Measurements from ENCODE around the gene TGFBR3.

Gene TGFBR3

GRCh38 chr1:91745640-91746373 lies 140.1 kb downstream of the TGFBR3 start:
- peaks cover 2% of the 10 kb centered on the region for H3K9me3 ChIP-seq (ENCODE audit: severe bottlenecking)
- no peaks in the 10 kb centered on the region for H3K36me3 ChIP-seq (ENCODE audit: low read depth)
- H3K27ac ChIP-seq (ENCODE audit: poor library complexity, severe bottlenecking), result no peak overlapping the region
- peak; percentile 57; the same call in 1 of the 3 replicates for ATAC-seq (ENCODE audit: low read depth)
- DNase-seq (ENCODE audit: low spot score), result no peak
- H3K4me1 ChIP-seq (ENCODE audit: insufficient read depth, poor library complexity, severe bottlenecking), result peaks cover 15% of the 10 kb centered on the region
- TF ChIP-seq CTCF (IDR thresholded peaks at IDR 0.05; ENCODE audit: poor library complexity, severe bottlenecking), result no peak
- H3K4me3 ChIP-seq (ENCODE audit: severe bottlenecking), result no peak overlapping the region
- no peaks in the 10 kb centered on the region for H3K27me3 ChIP-seq (ENCODE audit: insufficient read depth, poor library complexity, severe bottlenecking)

- Histone ChIP-seq H3K27me3 (ENCODE audit: insufficient read depth, poor library complexity, severe bottlenecking) (no peaks in the 10 kb centered on the region), H3K9me3 (ENCODE audit: severe bottlenecking) (peaks cover 2% of the 10 kb centered on the region), H3K27ac (ENCODE audit: poor library complexity, severe bottlenecking) (no peak overlapping the region), H3K4me1 (ENCODE audit: insufficient read depth, poor library complexity, severe bottlenecking) (peaks cover 15% of the 10 kb centered on the region), H3K4me3 (ENCODE audit: severe bottlenecking) (no peak overlapping the region), H3K36me3 (ENCODE audit: low read depth) (no peaks in the 10 kb centered on the region)
- ATAC-seq (ENCODE audit: low read depth) (no peak), DNase-seq (ENCODE audit: low spot score) (no peak)
- no peak for TF ChIP-seq CTCF (IDR thresholded peaks at IDR 0.05; ENCODE audit: poor library complexity, severe bottlenecking)
Measured at GRCh38 chr1:91744953-91745639, 140.9 kb downstream of the TGFBR3 start.

- ATAC-seq (ENCODE audit: low read depth), result no peak
- Histone ChIP-seq H3K27ac (ENCODE audit: poor library complexity, severe bottlenecking) (no peak overlapping the region), H3K36me3 (ENCODE audit: low read depth) (no peaks in the 10 kb centered on the region), H3K9me3 (ENCODE audit: severe bottlenecking) (peaks cover 2% of the 10 kb centered on the region), H3K4me3 (ENCODE audit: severe bottlenecking) (no peak overlapping the region), H3K4me1 (ENCODE audit: insufficient read depth, poor library complexity, severe bottlenecking) (peaks cover 15% of the 10 kb centered on the region), H3K27me3 (ENCODE audit: insufficient read depth, poor library complexity, severe bottlenecking) (no peaks in the 10 kb centered on the region)
- no peak for DNase-seq (ENCODE audit: low spot score)
- no peak for TF ChIP-seq CTCF (IDR thresholded peaks at IDR 0.05; ENCODE audit: poor library complexity, severe bottlenecking)
Measured at GRCh38 chr1:91742848-91743292, 143.1 kb downstream of the TGFBR3 start.

- Histone ChIP-seq H3K36me3 (ENCODE audit: low read depth) (no peaks in the 10 kb centered on the region), H3K27ac (ENCODE audit: poor library complexity, severe bottlenecking) (no peak overlapping the region), H3K4me1 (ENCODE audit: insufficient read depth, poor library complexity, severe bottlenecking) (peaks cover 22% of the 10 kb centered on the region), H3K4me3 (ENCODE audit: severe bottlenecking) (no peak overlapping the region), H3K27me3 (ENCODE audit: insufficient read depth, poor library complexity, severe bottlenecking) (no peaks in the 10 kb centered on the region), H3K9me3 (ENCODE audit: severe bottlenecking) (peaks cover 2% of the 10 kb centered on the region)
- ATAC-seq (ENCODE audit: low read depth), result no peak
- no peak for TF ChIP-seq CTCF (IDR thresholded peaks at IDR 0.05; ENCODE audit: poor library complexity, severe bottlenecking)
- no peak for DNase-seq (ENCODE audit: low spot score)
Measured at GRCh38 chr1:91741906-91742305, 144.0 kb downstream of the TGFBR3 start.

GRCh38 chr1:91741301-91741700 lies 144.7 kb downstream of the TGFBR3 start:
- TF ChIP-seq CTCF (IDR thresholded peaks at IDR 0.05; ENCODE audit: poor library complexity, severe bottlenecking), result no peak
- H3K4me3 ChIP-seq (ENCODE audit: severe bottlenecking), result no peak overlapping the region
- no peaks in the 10 kb centered on the region for H3K27me3 ChIP-seq (ENCODE audit: insufficient read depth, poor library complexity, severe bottlenecking)
- no peaks in the 10 kb centered on the region for H3K36me3 ChIP-seq (ENCODE audit: low read depth)
- no peaks in the 10 kb centered on the region for H3K9me3 ChIP-seq (ENCODE audit: severe bottlenecking)
- DNase-seq (ENCODE audit: low spot score) (no peak), ATAC-seq (ENCODE audit: low read depth) (no peak)
- no peak overlapping the region for H3K27ac ChIP-seq (ENCODE audit: poor library complexity, severe bottlenecking)
- peaks cover 27% of the 10 kb centered on the region for H3K4me1 ChIP-seq (ENCODE audit: insufficient read depth, poor library complexity, severe bottlenecking)
